HL-60/S4 treated with phorbol 12-myristate 13-acetate at 8.2 ng/mL for 4 days and 3 days (cell line): ENCODE results near the gene RMI2.

Source experiments
- in situ Hi-C: fragments of 300-500 bp; cut with MboI; formaldehyde crosslinking; loops from 2 replicates; pipeline ENCODE4 v1.15.0; 2022; ENCODE audit warnings: low sequenced_read_pairs

Gene RMI2

DNA sequence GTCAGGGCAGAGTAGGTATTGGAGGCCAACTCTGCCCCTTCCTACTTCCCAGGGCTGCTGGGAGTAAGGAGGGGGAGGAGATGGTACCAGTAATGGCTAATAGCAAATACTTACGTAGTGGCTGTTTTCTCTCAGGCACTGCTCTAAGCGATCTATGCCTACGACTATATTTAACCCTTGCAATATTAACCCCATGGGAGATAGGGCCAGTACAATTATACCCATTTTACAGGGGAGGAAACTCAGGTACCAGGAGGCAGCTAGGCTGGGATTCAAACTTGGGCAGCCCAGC is 50.6 kb downstream of the RMI2 start:
- in situ Hi-C loops, result no loop called here

DNA sequence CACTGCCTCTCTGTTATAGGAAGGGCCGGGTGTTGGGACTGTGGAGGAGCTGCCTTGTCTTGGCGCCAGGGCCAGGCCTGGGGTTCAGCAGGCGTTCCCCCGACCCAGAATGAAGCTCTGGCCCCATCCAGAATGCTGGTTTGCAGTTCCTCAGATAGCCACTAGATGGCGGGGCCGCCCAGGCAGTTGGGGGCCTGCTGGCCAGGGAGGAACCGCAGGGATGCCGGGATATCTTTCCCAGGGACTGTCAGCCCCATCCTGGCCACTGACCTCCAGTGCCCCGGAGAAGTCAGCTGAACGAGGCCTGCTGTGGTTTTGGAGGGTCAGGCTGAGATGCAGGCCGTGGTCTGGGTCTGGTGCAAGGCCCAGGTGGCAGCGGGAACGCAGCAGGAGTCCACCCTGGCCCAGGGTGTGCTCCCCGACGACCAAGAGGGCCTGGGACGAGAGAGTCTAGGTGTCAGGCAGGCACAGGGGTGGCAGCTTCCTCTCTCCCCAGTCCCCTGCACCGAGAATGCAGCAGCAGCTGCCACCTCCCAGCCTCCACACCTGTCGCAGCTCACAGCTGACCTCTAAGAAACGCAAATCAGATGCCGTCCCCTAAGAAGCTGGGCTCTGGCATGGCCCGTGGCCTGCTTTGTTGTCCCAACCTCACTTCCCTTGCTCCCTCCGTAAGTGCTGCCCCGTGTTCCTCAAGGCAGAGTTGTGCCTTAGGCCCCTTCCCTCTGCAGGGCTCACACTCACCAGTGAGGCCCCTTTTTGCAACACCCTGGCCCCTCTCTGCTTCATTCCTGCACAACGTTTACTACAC is 51.2 kb downstream of the RMI2 start:
- in situ Hi-C loops, result no loop called here

DNA sequence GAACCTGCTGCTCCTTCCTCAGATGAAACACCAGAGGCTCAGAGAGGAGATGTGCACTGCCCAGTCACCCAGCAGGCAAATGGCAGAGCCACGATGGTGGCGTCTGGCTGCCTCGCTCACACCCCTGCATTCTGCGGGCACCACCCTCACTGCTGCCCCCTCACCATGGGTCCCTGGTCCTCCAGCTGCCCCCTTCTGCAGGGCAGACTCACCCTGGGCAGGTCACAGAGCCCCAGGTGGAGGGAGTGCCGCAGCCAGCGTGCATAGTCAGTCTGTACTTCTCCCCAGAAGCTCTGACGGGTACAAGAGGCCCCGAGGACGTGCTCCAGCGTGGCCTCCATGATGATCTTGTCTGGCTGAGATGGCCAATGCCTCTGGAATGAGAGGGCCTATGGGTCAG is 52.9 kb downstream of the RMI2 start:
- in situ Hi-C loops, result no loop called here

DNA sequence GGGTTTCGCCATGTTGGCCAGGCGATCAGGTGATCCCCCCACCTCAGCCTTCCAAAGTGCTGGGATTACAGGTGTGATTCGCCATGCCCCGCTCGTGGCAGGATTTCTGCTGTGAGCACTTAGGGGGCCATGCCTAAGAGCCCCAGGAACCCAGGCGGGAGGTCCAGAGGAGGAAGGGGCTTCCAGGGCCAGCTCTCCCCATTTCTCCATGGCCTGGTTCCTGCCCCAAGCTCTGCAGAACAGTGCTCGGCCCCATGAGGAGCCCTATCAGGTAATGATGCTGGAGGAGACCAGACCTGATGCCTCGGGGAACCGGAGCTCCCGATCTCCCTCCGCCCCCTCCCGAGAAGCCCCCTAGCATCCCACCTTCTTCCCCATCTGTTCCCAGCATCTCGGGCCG is 53.6 kb downstream of the RMI2 start:
- in situ Hi-C loops, result no loop called here

DNA sequence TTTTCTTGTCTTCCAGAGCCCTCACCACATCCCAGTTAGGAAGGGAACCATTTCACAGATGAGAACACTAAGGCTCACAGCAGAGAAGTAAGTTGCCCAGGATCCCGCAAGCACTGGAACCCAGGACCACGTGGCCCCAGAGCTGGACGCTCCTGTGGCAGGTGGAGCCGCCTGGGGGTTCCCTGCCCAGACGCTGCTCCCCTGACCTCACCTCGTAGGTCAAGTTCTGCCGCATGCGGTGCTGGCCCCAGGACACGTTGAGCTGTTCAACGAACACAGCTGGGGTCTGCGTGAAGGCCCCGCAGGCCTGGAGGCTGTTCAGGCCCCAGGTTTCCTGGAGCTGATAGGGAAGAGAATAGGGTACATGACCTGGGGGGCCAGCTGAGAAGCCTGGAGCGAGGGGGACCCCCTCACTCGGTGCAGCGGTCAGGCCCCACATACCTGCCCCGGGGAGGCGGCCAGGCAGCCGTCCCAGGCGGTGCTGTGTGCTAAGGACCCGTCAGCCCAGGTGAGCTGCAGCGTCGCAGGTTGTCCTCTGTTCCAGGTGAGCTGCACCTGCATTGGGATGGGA is 54.1 kb downstream of the RMI2 start:
- in situ Hi-C loops, result no loop called here

DNA sequence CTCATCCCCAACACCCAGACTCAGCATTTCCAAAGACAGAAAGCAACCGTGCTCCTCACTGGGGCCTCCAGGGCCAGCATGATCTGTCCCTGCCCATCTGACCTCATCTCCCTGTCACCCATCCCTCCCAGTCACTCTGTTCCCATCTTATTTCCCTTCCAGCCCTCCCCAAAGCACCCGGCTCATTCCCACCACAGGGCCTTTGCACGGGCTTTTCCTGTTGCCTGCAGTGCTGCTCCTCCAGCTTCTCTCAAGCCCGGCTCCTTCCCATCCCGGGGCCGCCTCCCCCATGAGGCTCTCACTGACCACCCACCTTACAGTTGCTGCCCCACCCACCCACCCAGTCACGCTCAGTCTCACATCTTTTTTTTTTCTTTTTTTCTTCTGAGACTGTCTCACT is 54.8 kb downstream of the RMI2 start:
- in situ Hi-C loops, result loop anchor here (25.0 kb wide), 1 partner anchor 312 kb away; no protein-coding TSS in a partner anchor
